Thyroid gland (tissue), 4 donors: ENCODE measurements around the gene SLC6A4.

ENCODE experiments used
- CTCF ChIP-seq, 6 experiments: fragments of 200-600 bp in 3 of 6; fragments of 450-650 bp in 3 of 6; sonication (generic) in 3 of 6; IDR thresholded peaks; one replicate each; pipeline ENCODE4 v1.5.1; 2016 to 2019; ENCODE audit warnings: antibody characterized with exemption in 6 of 6, mild to moderate bottlenecking in 2 of 6, inconsistent platforms in 1 of 6, moderate library complexity in 1 of 6
- POLR2A ChIP-seq, 2 donors: fragments of 450-650 bp; IDR thresholded peaks; one replicate each; pipeline ENCODE4 v1.6.1; 2017; ENCODE audit warnings: antibody characterized with exemption in 2 of 2, mild to moderate bottlenecking in 2 of 2, moderate library complexity in 1 of 2

GRCh38 chr17:30228011-30228410, 7.5 kb downstream of the SLC6A4 start:
- TF ChIP-seq CTCF (IDR thresholded peaks at IDR 0.05), result no peak
- no peak for TF ChIP-seq POLR2A (IDR thresholded peaks at IDR 0.05)
